Stimulated activated CD4-positive, alpha-beta T cell treated with anti-CD3 and anti-CD28 coated beads, TNF-alpha, amount 100 ng/mL, for 1 hour (primary cell): Measurements from ENCODE around the gene CMKLR1.

Experiments used
- DNase-seq, 3 donors: peaks; one replicate each; pipeline ENCODE4 v3.0.0-alpha.2; 2020; ENCODE audit warnings: low read depth in 3 of 3, low spot score in 1 of 3

The CMKLR1 gene

DNA sequence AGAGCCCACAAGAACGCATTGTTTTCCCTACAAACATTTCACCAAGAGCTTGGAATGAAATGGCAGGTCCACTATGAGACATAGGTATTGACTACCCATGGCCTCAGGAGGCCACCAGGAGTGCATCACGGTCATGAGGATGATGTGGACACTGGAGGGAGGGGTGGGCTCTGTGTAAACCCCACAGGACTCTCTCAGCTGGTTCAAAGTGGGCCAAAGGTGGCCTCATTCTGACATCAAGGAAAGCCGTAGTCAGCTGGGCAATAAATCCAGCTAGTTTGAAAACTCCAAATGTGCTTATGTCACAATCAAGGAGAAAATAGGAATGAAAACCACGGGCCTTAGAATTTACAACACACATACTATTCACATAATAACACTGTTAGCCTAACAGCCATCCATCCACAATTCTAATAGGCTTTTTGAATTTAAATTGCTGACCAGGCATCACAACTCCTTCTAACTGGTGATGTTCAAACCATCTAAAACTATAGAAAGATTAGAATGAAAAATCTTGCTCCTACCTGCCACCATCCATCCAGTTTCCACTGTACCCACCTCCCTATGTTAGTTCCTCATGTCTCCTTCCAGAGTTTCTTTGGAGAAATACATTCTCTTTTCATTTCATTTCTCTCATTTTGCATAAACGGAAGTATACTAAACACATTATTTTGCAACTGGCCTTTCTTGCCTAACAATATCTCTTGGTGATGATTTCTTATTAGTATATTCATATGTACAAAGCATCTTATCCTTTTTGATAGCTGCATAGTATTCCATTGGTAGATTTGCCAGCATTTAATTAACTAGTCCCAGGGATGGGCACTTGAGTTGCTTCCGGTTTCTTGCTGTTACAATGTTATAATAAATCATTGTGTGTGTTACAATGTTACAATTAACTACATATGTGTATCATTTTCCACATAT lies 21.5 kb downstream of the CMKLR1 start:
- no peak for DNase-seq

DNA sequence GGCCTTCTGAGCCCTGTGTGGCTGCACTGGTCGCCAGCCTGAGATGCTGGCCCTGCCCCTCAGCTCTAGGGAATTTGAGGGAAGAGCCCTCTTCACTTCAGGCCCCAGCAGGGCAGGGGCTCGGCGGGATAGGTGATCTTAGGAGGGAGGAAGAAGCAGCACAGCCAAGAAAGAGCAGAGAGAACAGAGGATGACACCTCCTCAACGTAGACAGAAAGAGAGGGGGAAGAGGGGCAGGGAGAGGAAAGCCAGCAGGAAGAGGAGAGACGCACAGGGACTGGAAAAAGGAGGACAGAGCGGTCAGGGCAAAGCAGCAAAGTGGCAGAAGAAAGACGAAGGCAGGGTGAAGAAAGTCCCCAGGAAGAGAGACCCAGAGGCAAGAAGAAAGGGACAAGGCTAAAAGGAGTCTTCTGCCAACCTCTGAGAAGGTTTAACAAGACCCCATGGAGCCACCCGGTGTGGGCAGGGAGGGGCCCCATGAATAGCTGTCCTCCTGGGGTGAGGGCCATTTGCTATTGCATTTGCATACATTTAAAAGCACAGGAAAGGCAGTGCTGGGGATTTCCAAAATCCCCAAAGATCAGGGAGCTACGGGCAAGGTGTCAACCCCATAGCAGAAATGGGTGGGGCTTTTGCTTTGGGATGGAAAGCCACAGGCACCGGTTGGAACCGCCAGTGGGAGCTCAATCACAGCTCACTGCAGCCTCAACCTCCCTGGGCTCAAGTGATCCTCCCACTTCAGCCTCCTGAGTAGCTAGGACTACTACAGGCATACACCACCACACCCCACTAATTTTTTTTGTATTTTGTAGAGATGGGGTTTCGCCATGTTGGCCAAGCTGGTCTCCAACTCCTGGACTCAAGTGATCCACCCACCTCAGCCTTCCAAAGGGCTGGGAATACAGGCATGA lies 22.7 kb downstream of the CMKLR1 start:
- DNase-seq: no peak

DNA sequence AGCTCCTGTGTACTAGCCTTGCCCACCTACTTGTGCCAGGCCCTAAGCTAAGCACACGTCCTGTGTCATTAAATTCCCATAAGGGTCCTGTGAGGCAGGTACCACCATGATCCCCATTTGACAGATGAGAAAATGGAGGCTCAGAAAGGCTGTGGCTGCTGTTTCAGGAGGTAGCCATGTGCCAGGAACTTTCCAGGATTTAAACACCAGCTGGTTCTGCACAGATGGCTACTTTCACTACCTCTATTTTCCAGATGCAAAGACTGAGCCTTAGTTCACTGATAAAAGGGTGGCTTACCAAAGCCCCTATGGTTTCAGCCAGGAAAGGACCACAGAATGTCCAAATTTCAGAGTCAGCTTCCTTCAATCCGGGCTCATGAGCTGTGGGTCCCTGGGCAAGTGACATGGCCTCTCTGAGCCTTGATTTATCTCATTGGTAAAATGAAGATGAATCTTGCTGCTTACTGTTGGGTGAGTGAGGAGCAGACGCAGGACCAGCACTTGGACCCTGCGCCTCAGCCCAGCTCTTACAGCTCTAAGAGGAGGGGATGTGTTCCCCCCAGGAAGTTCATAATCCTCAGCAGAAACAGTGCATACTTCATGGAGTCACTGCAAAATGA lies 23.5 kb downstream of the CMKLR1 start:
- DNase-seq: no peak

DNA sequence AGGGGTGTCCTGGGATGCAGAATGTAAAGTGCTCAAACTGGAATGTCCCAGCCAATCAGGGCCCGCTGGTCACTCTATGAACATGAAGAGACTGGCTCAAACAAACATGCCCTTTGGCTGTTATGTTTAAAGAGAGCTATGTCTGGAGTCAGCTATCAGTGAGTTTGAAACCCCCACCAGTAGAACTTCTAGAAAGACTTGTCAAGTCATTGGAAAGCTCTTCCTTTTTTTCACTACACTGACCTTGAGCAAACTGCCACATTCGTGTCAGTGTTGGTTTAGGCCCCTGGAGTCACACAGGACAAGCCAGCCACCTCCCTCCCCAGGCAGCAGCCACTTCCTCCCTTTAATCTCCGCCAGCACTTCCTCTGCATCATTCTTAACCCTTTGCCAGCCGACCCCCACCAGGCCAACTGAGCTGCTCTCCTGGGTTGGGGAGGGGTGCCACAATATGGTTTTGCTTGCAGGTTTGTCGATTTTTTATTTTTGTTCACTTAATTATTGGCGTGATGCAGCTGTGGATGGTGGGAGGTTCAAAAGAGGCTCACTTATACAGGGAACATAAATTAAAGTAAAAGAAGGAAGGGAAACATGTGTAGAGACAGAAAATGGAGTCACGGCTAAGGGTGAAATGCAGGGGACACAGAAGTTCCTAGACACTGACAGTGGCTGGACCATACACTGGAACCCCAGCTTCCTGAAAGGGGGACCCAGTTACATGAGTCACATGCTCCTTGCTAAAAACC lies 25.3 kb downstream of the CMKLR1 start:
- DNase-seq: no peak

DNA sequence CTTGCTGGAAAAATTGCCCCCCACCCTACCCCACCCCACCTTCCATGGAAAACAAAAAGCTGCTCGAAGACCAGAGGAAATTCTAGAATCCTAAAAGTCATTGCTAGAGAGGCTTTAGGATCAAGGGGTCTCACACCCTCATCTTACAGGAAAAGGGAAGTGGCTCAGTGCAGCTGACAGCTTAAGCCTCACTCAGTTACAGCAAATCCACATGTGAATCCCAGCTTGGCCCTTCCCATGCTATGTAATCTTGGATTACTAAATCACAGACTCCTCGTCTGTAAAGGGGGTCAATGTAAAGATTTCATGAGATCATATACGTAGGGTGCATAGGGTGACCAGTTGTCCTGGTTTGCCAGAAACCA lies 25.9 kb downstream of the CMKLR1 start:
- no peak for DNase-seq

DNA sequence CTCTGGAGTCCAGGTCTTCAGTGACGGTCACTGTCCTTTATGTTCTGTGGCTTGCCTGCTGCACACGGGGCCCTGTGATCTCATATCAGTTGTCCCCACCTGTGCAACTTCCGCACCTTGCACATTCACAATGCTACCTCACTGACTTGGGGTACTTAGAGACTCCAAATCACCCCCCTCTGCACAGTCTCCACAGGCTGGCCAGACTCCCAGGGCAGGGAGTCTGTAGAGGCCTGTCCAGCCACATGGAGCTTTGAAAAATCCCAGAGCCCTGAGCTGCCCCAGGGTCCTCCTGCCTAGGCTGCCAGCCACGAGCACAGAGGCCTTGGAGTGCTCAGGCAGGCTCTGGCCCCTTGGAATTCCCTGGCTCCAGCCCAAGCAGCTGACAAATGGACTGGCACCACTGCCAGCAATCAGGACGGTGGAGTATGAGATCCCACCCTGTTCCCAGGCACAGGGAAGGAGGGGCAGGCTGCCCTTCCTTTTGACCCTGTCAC lies 26.4 kb downstream of the CMKLR1 start:
- no peak for DNase-seq

DNA sequence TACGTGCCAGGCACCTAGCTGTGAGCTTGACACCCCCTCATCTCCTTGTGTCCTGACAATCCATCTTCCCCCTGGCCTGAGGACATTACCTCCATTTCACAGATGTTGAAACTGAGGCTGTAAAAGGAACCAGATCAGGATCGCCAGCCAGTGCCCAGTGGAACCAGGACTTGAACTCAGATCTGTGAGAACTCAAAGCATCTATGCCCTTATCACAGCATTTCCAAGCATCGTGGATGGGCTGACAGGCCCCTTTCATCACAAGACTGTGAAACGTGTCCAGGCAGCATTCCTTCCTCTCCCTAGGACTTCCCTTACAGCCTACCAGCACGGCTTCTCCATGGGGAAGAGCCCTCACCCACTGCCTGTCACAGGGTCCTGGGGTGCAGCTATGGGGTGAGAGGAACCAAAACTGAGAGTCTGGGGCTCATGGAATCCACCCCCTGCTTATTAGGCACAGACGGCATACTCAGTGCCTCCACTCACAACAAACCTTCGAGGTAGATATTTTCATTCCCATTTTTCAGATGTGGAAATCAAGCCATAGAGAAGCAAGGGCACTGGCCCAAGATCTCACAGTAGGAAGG lies 26.9 kb downstream of the CMKLR1 start:
- DNase-seq: no peak

DNA sequence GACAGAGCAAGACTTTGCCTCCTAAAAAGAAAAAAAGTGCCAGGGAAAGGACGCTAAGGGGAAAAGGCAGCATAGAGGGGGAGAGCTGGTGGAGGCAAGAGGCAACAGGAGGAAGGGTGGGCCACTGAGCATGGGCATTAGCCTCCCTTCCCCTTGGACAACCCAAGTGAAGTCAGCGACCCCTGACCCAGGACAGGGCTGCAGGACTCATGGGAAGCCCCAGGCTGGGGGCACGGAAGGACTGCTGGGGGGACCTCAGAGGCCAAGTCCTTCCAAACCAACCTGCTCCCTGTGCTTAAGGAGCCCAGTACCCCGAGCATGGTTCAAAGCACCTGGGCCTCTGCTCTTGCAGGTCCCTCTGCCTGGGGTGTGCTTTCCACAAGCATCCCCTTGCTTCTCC lies 27.5 kb downstream of the CMKLR1 start:
- no peak for DNase-seq

DNA sequence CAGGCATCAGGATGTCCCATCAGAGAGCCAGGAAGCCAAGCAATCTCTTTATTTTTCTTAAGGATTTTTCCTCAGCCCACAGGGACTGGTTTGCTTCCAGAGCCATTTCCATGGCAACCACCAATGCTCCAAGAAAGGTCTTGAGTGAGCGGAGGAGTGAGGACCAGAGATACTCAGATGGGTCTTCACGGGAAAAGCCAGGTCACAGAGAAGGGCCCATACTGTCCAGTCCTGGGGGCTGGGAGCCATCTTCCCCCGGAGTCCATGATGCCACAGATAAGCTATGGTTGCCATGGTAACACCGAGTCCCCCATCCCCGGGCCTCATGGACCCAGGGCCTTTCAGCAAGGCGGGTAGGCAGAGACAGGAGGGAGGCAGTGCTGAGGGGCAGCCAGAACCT lies 28.6 kb downstream of the CMKLR1 start:
- DNase-seq: no peak

DNA sequence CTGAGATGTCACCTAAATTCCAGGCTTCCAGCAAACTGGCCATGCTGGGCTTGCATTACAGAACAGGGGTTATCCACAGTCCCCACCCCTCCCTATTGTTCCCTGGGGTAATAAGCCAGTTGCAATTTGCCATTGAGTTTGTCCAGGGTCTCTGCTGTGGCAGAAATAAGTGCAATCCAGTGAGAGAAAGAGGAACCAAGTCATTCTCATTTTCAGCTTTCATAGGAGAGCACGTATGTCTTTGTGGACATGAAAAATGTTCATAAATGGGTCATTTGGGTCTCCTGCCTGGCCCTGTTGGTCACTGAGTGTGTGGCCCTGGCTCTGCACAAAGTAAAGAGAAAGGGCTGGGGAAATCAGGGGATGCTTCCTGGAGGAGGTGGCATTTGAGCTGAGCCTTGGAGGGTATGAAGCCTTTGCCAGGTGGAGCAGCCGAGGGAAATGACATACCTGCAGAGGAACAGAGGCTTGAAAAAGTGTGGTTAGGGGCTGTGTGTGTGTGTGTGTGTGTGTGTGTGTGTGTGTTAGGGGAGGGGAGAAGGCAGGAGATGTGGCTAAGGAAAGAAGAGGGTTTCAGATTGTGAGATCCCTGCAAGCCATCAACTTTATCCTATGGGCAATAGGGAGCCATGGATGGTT lies 29.3 kb downstream of the CMKLR1 start:
- no peak for DNase-seq

DNA sequence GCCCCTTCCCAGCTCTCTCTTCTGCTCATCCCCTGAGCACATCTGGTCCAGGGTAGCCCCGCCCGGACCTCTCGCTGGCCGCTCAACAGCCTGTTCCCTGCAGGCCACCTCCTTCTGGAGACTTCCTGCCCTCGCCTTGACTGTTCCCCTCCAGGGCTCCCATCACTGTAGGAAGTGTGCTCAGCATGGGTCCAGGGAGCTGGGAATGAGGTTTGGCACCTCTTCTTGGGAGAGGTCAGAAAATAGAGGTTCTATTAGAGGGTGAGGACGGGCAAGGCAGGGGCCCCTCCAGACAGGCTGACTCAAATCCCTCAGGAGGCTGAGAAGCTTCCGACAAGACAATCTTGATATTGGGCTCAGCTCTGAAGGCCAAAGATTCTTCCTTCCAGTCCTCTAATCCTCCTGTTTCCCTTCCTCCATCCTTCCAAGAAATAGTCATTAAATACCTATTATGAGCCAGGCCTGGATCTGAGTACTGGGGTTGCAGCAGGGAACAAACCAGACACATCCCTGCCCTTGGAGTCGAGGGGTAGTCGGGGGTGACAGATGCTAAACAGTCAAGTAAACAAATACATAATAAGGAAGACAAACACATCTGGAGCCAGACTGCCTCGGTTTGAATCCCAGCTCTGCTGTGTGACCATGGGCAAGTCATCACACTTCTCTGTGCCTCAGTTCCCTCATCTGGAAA lies 30.6 kb downstream of the CMKLR1 start:
- no peak for DNase-seq

DNA sequence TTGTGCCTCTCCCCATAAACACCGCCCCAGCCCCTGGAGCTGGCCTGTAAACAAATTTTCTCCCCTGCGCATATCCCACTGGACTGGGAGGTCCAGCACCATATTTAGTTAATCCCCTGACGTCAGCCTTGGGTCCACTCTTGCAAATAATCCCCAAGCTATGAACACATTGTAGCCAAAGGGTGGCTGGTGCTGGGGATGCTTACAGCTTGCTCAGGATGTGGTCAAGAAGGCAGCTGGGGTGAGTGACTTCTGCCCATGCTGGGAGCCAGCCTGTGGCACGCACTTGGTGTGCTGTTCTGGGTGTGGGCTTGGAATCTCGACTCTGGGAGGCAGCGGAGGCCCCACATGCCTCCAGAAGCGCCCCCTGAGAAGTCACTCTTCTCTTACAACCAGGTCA lies 32.1 kb downstream of the CMKLR1 start:
- no peak for DNase-seq

DNA sequence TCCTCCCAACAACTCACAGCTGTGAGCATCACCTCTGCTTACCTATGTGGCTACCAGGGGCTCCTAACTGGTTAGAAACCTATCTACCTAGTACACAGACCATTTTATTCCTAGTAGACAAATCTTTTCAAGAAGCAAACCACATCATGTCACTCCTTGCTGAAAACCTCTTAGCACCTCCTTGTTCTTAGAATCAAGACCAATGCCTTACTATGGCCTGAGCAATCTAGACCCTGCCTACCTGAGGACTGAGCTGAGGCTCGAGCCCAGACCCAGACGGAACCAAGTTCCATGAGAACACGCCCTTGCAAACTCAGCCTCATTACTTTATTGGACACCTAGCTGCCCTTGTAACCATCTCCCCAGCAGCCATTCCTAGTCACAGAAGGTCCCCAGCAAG lies 32.6 kb downstream of the CMKLR1 start:
- no peak for DNase-seq

DNA sequence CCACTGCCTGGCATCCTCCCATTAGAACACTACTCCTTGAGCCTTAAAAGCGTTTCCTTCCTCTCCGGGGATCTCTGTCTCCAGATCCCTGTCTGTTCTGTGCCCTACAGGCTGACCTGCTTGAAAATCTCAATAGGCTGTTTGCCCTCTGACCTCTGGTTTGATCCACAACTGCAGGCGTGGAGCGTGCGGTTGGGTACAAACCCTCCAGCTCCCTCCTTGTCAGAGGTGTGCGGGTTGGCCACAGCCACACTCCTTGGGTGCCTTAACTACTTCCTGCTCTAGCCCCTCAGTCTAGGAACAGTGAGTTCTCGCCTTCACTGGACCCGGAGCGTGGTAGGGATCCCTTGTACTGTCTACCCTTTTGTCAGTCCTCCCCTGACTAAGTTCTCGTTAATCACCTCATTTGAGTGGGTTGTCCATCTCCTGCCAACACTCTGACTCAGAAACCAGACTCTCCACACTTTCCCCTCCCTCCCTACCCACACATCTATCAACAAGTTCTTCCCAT lies 33.1 kb downstream of the CMKLR1 start:
- no peak for DNase-seq

DNA sequence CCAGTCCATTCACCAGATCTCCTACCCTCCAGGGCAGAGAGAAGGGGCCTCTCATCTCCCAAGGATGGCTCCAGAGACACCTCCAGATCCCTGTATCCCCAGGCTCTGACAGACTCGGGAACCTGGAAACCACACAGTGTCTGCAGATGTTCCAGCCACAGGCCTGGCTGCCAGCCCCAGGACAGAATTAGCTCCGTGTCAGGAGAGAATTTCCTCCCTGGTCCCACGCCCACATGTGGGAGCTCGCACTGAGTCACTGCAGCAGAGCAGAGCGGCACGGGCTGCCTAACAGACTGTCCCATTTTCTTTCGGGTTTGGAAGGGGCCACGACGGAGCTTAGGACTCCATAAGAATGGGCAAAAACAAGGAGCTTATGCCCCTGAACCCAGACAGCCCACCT lies 33.6 kb downstream of the CMKLR1 start:
- DNase-seq: no peak

DNA sequence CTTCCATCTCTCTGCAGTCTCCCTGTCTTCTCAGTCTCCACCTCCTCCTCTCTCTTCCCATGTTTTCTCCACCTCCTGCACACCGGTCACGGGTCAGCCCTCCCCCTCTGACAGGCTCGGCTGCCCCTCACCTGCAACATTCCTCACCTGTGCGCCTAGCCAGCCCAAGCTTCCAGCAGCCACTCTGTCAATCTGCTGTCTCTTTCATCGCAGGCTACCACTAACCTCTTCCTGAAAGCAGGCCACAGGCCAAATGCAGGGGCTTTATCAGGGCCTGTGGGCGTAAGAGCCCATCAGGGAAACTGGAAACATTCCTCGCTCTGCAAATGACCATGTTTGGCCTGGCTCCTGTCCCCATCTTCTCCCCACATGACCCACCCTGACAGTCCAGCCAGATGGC lies 34.5 kb downstream of the CMKLR1 start:
- DNase-seq: no peak

DNA sequence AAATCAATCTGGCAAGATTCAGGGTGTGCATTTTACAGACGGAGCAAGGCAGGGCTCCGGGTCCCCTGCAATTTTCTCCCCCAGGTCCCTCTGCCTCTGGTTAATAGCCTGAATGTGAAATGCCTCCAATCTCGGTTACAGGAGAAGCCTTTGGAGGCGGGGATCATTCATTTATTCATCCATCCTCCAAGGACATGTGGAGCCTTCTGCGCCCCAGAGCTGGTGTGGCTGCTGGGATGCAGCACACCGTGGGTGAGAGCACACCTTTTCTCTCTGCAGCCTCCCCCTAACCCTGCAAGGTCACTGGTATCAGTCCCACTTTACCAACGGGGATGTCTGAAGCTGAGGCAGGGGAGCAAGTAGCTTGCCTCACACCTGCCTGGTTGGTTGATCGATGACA lies 35.4 kb downstream of the CMKLR1 start:
- no peak for DNase-seq

DNA sequence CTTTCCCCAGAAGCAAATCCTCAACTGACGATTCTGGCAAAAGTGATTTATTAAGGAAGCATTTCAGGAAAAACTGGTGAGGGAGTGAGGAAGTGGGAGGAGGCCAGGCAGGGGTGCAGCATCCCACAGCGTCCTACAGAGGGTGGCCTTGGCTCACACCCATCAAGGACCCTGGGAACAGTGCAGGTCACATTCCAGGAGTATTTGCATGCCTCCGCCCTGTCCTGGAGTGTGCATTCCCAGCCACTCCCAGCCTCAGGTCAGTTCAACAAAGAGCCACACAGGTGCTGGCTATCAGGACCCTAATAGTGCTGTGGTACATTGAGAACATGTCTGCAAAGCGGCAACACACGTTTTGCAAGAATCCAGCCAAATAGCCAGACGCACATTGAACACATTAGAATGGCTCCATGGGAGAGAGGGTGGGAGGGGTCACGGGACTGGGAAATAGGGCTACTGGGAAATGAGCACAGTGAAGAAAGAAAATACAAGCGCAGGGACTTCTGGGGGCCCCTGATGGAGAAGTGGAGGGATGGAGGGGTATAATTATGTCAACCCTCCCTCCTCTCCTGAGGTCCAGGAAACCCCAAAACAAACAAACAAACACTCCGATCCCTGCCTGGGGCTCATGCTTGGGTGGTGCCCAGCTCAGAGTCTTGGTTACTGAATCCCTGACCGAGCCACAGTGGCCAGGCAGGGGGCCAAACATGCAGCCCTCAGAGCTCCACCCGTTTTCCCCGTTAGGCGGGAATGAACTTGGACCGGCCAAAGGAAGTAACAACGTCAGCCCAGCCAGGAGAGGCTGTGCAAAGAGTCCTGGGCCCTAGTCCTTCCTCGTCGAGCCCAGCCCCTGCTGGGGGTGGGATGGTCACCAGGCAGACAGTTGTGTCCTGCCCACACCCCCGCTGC lies 36.5 kb downstream of the CMKLR1 start:
- DNase-seq: no peak
